SW 1271 (cell line): ENCODE results near the gene KRTAP24-1.

Source experiments
- DNase-seq, 2 experiments: peaks; one replicate each; lab custom pipeline; 2025; lab: John Stamatoyannopoulos, UW

The KRTAP24-1 gene

GRCh38 chr21:30234050-30234449 lies 48.7 kb downstream of the KRTAP24-1 start:
- no peak for DNase-seq

GRCh38 chr21:30233228-30234020 lies 49.3 kb downstream of the KRTAP24-1 start:
- DNase-seq = no peak

GRCh38 chr21:30232011-30232410 lies 50.7 kb downstream of the KRTAP24-1 start:
- no peak for DNase-seq
